ENCODE measurements around the gene B4GALNT1.

The B4GALNT1 gene

GRCh38 chr12:57627501-57628279 lies 5.3 kb downstream of the B4GALNT1 start:
- H3K4me3 ChIP-seq (ENCODE audit: low read depth, low read length), result no peak overlapping the region
- TF ChIP-seq MAX (IDR thresholded peaks at IDR 0.05; ENCODE audit: low read depth, low read length), result no peak
- no peak for TF ChIP-seq MYC (IDR thresholded peaks at IDR 0.05; ENCODE audit: low read depth, low read length)
- no peak for TF ChIP-seq POLR2A (IDR thresholded peaks at IDR 0.05; ENCODE audit: extremely low read depth, insufficient read length)
- no peak for TF ChIP-seq CTCF (IDR thresholded peaks at IDR 0.05; ENCODE audit: low read depth, low read length)
- DNase-seq (ENCODE audit: low read depth), result no peak

- TF ChIP-seq MYC (IDR thresholded peaks at IDR 0.05; ENCODE audit: low read depth, low read length) (no peak), CTCF (IDR thresholded peaks at IDR 0.05; ENCODE audit: low read depth, low read length) (no peak), MAX (IDR thresholded peaks at IDR 0.05; ENCODE audit: low read depth, low read length) (no peak), POLR2A (IDR thresholded peaks at IDR 0.05; ENCODE audit: extremely low read depth, insufficient read length) (no peak)
- no peak for DNase-seq (ENCODE audit: low read depth)
- H3K4me3 ChIP-seq (ENCODE audit: low read depth, low read length), result no peak overlapping the region
These were observed 6.0 kb downstream of the B4GALNT1 start for GRCh38 chr12:57626921-57627445.

GRCh38 chr12:57626111-57626920 lies 6.7 kb downstream of the B4GALNT1 start:
- no peak overlapping the region for H3K4me3 ChIP-seq (ENCODE audit: low read depth, low read length)
- DNase-seq (ENCODE audit: low read depth), result no peak
- TF ChIP-seq MAX (IDR thresholded peaks at IDR 0.05; ENCODE audit: low read depth, low read length) (no peak), MYC (IDR thresholded peaks at IDR 0.05; ENCODE audit: low read depth, low read length) (no peak), CTCF (IDR thresholded peaks at IDR 0.05; ENCODE audit: low read depth, low read length) (no peak), POLR2A (IDR thresholded peaks at IDR 0.05; ENCODE audit: extremely low read depth, insufficient read length) (no peak)

GRCh38 chr12:57625261-57626032 lies 7.6 kb downstream of the B4GALNT1 start:
- no peak overlapping the region for H3K4me3 ChIP-seq (ENCODE audit: low read depth, low read length)
- DNase-seq (ENCODE audit: low read depth), result no peak
- TF ChIP-seq CTCF (IDR thresholded peaks at IDR 0.05; ENCODE audit: low read depth, low read length), result no peak
- TF ChIP-seq MYC (IDR thresholded peaks at IDR 0.05; ENCODE audit: low read depth, low read length), result no peak
- TF ChIP-seq MAX (IDR thresholded peaks at IDR 0.05; ENCODE audit: low read depth, low read length), result no peak
- TF ChIP-seq POLR2A (IDR thresholded peaks at IDR 0.05; ENCODE audit: extremely low read depth, insufficient read length), result no peak

- TF ChIP-seq CTCF (IDR thresholded peaks at IDR 0.05; ENCODE audit: low read depth, low read length) (no peak), MYC (IDR thresholded peaks at IDR 0.05; ENCODE audit: low read depth, low read length) (no peak), POLR2A (IDR thresholded peaks at IDR 0.05; ENCODE audit: extremely low read depth, insufficient read length) (no peak), MAX (IDR thresholded peaks at IDR 0.05; ENCODE audit: low read depth, low read length) (no peak)
- no peak for DNase-seq (ENCODE audit: low read depth)
- no peak overlapping the region for H3K4me3 ChIP-seq (ENCODE audit: low read depth, low read length)
These were observed 8.4 kb downstream of the B4GALNT1 start for GRCh38 chr12:57624441-57625220.

Measured in NB4 (cell line).